ENCODE data around the gene VAPB. TPM values are rescaled to one million over a fixed set of nuclear protein-coding genes. Genes with fewer than 3 reads are reported as not detected.
A peak's percentile ranks its signal among the peaks of the same experiment; 100 is the strongest.

The VAPB gene
- total RNA-seq, 1 donor from 2014 or later: 61.5 TPM

- peaks cover 9% of the 10 kb centered on the region for H3K4me1 ChIP-seq (ENCODE audit: insufficient read depth, low read length)
- Mint-ChIP-seq H3K27me3 (ENCODE audit: low read depth, unreplicated experiment) (no peaks in the 10 kb centered on the region), H3K4me1 (ENCODE audit: low read depth, unreplicated experiment) (peaks cover 25% of the 10 kb centered on the region), H3K36me3 (ENCODE audit: low read depth, unreplicated experiment) (peaks cover 15% of the 10 kb centered on the region), H3K9me3 (ENCODE audit: unreplicated experiment) (peaks cover 2% of the 10 kb centered on the region), H3K4me3 (ENCODE audit: unreplicated experiment) (no peak overlapping the region), H3K27ac (ENCODE audit: unreplicated experiment) (no peak overlapping the region)
- peaks cover 84% of the 10 kb centered on the region for H3K79me2 ChIP-seq (ENCODE audit: insufficient read depth, low read length)
- no peaks in the 10 kb centered on the region for H3K27me3 ChIP-seq (ENCODE audit: insufficient read depth, low read length)
- TF ChIP-seq EZH2 (IDR thresholded peaks at IDR 0.05; ENCODE audit: insufficient read depth, low read length): no peak
- no peak for TF ChIP-seq CTCF (IDR thresholded peaks at IDR 0.05; ENCODE audit: insufficient read depth, low read depth, low read length)
- DNase-seq (ENCODE audit: low read depth) (no peak), FAIRE-seq (no peak)
- H3K27ac ChIP-seq (ENCODE audit: low read depth, low read length): no peak overlapping the region
- H3K9ac ChIP-seq (ENCODE audit: low read length): no peak overlapping the region
- no peak overlapping the region for H3K4me2 ChIP-seq (ENCODE audit: low read length)
- H4K20me1 ChIP-seq (ENCODE audit: insufficient read depth, low read length): peaks cover 67% of the 10 kb centered on the region
- H3K36me3 ChIP-seq (ENCODE audit: insufficient read depth, low read length): peaks cover 13% of the 10 kb centered on the region
- H3K4me3 ChIP-seq (ENCODE audit: insufficient read depth, low read depth, low read length): no peak overlapping the region
- H3K9me3 ChIP-seq (ENCODE audit: insufficient read depth, low read depth, low read length): no peaks in the 10 kb centered on the region
- H2AFZ ChIP-seq (ENCODE audit: low read depth, low read length): no peak overlapping the region
These were observed 30.1 kb downstream of the VAPB start for GRCh38 chr20:58418949-58419748.

DNA sequence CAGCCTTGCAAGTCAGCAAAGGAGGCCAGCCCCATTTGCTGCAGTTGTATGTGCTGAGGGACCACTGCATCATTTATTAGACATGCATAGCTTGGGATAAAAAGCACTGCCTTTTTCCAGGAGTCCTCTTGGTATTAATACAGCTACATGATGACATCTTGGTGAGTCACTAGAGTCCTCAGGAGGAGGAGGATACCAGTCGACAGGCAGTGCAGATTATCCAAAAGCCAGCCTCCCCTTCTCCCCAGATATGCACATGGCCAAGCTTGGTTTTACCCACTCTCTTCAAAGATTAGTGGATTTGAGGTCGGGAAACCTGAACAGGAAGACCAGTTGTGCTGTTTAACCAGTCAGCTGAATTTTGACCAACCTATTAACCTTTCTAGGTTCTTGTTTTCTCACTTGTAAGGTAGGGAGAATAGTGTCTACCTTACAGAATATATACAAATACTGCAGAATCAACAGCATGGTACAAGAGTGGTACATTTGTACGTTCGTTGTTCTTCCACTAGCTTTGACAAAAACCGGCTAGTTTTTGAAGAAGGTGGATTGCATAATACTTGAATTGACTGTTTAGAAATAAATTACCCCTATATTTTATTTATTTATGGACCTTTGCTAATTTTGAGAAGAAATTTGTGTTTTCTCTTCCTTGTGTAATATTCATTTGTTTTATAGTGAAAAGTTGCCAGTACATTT, 31.9 kb downstream of the VAPB start:
- Histone ChIP-seq H3K36me3 (ENCODE audit: insufficient read depth, low read length) (peaks cover 13% of the 10 kb centered on the region), H4K20me1 (ENCODE audit: insufficient read depth, low read length) (peaks cover 76% of the 10 kb centered on the region), H3K9ac (ENCODE audit: low read length) (no peak overlapping the region), H3K9me3 (ENCODE audit: insufficient read depth, low read depth, low read length) (no peaks in the 10 kb centered on the region), H3K4me3 (ENCODE audit: insufficient read depth, low read depth, low read length) (no peak overlapping the region), H3K27ac (ENCODE audit: low read depth, low read length) (peak overlapping the region; percentile 14), H3K27me3 (ENCODE audit: insufficient read depth, low read length) (no peaks in the 10 kb centered on the region), H3K4me1 (ENCODE audit: insufficient read depth, low read length) (peaks cover 9% of the 10 kb centered on the region), H3K4me2 (ENCODE audit: low read length) (peak overlapping the region; percentile 2), H2AFZ (ENCODE audit: low read depth, low read length) (no peak overlapping the region), H3K79me2 (ENCODE audit: insufficient read depth, low read length) (peaks cover 89% of the 10 kb centered on the region)
- Mint-ChIP-seq H3K4me1 (ENCODE audit: low read depth, unreplicated experiment) (peaks cover 28% of the 10 kb centered on the region), H3K27ac (ENCODE audit: unreplicated experiment) (peak overlapping the region; percentile 92), H3K27me3 (ENCODE audit: low read depth, unreplicated experiment) (no peaks in the 10 kb centered on the region), H3K9me3 (ENCODE audit: unreplicated experiment) (no peaks in the 10 kb centered on the region), H3K36me3 (ENCODE audit: low read depth, unreplicated experiment) (peaks cover 12% of the 10 kb centered on the region), H3K4me3 (ENCODE audit: unreplicated experiment) (no peak overlapping the region)
- peak; percentile 73 for FAIRE-seq
- peak; percentile 71 for DNase-seq (ENCODE audit: low read depth)
- TF ChIP-seq CTCF (IDR thresholded peaks at IDR 0.05; ENCODE audit: insufficient read depth, low read depth, low read length) (no peak), EZH2 (IDR thresholded peaks at IDR 0.05; ENCODE audit: insufficient read depth, low read length) (no peak)
